Fibroblast of villous mesenchyme (primary cell): ENCODE measurements around the gene HUNK. TPM values are rescaled to one million over a fixed set of nuclear protein-coding genes. Genes with fewer than 3 reads are reported as not detected.
A peak's percentile ranks its signal among the peaks of the same experiment; 100 is the strongest.
"Not testable (repeated sequence)": the region's sequence is repeated elsewhere in the genome, so short reads cannot be mapped to it uniquely, and the experiment has no call there.

Experiments
- DNase-seq: peaks from one replicate; pipeline ENCODE4 v3.0.0-alpha.2; 2010; ENCODE audit warnings: low read depth
- H3K4me3 ChIP-seq: 2 replicates; pipeline ENCODE4 v1.5.1; 2011; ENCODE audit warnings: low read depth, mild to moderate bottlenecking, low read length
- total RNA-seq: library from RNA; depleted of rRNA; stranded (reverse); fragments of >200 nt; gene quantifications from 2 replicates; pipeline ENCODE4 v1.2.3, GENCODE V29; 2012
- TF ChIP-seq, protein P1 (sequence below): IDR thresholded peaks from 2 replicates; pipeline ENCODE4 v1.5.1; 2012; ENCODE audit warnings: low read depth, mild to moderate bottlenecking, low read length; ENCODE audit not compliant: insufficient read depth

The HUNK gene
- total RNA-seq, 1 donor = 1.3 TPM

DNA sequence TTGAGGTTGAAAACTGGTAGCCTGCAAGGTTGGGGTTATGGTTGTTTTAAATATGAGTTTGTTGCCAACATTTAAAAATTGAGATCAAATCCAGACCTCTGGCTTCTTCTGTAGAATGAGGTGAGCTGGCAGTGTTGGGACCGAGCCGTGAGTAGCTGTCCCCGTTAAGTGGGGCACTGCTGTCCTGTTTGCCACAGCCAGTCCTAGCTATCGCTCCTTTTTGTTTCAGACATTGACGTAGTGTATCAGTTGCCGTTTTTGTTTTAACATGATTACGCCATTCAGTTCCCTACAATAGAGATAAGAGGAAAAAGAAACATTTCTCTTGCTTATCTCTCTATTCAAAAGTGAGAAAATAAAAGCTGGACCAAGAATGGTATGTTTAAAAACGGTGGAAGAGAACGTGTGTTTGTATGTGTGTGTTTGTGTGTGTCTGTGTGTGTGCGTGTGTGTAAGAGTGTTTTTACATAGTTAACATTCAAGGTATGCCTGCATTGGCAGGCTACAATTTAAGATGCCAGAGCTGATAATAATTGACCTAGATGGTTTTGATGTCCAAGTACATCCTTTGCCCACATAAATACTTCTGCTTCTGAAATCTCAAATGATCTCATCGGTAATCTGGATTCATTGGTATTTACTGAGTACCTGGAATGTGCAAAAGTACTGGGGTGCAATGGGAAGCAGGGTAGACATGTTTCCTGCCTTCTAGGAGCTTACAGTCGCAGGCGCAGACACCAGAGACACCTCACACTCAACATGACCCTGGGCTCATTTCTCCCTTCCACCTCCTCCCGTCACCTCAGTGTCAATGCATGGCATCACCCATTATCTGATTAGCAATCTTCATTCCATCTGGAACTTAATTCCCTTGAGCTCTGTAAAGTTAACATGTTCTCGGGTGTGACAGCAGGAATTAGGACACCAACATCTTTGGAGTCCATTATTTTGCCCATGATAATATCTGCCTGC lies 65.8 kb downstream of the HUNK start:
- TF ChIP-seq, protein P1, sequence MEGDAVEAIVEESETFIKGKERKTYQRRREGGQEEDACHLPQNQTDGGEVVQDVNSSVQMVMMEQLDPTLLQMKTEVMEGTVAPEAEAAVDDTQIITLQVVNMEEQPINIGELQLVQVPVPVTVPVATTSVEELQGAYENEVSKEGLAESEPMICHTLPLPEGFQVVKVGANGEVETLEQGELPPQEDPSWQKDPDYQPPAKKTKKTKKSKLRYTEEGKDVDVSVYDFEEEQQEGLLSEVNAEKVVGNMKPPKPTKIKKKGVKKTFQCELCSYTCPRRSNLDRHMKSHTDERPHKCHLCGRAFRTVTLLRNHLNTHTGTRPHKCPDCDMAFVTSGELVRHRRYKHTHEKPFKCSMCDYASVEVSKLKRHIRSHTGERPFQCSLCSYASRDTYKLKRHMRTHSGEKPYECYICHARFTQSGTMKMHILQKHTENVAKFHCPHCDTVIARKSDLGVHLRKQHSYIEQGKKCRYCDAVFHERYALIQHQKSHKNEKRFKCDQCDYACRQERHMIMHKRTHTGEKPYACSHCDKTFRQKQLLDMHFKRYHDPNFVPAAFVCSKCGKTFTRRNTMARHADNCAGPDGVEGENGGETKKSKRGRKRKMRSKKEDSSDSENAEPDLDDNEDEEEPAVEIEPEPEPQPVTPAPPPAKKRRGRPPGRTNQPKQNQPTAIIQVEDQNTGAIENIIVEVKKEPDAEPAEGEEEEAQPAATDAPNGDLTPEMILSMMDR = no peak
- no peak for DNase-seq

DNA sequence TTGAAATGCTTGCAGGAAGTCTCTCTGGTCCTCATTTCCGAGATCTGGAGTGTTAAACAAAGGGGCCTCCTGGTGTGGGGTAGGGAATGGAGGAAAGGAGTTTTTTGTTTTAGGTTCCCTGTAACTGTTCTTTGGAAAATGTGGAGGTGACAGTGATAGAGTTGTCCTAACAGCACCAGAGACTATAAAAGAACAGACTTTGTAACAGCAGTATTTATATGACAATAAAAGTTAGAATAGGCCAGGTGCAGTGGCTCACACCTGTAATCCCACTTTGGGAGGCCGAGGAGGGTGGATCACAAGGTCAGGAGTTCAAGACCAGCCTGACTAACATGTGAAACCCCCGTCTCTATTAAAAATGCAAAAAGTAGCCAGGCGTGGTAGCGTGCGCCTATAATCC lies 68.9 kb downstream of the HUNK start:
- TF ChIP-seq, protein P1 = no peak
- no peak overlapping the region for H3K4me3 ChIP-seq
- no peak for DNase-seq

More for the DNA sequence above, 65.8 kb downstream of the HUNK start:
- no peak overlapping the region for H3K4me3 ChIP-seq

DNA sequence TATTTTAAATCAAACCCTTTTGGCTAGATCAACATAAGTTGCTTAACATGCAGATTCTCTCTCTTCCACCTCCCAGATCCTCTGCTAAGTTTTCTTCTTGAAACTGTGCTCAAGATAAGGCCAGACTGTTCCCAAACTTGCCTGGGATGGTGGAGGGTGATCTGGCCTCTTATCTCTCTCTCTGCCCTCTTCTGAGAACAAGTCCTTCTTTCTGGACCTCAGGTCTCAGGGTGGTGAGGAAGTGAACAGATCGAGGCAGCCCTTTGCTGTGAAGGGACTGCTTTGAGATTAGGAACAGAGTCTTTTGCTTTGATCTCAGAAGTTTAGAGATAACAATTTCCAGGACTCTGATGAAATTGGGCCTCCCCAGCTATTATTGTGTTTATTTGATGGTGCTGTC lies 70.7 kb downstream of the HUNK start:
- TF ChIP-seq, protein P1 = no peak
- no peak overlapping the region for H3K4me3 ChIP-seq
- no peak for DNase-seq

DNA sequence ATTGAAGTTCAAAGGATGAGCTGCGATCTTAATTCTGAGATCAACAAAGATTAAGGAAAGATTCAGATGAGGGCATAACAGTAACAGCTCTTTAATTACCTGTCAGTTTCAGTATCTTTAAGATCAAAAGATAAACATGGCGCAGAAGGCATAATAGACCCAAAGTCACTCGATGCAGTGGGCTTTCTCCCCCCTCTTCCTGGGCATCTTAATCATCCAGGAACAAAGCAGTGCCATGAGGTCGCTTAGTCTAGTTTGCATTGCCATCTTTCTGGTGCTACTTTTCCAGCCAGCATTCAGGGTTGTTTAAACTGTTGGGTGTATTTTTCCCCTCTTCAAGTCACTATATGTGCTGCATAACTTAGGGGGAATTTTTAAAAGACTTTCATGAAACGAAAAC lies 72.3 kb downstream of the HUNK start:
- H3K4me3 ChIP-seq = no peak overlapping the region
- no peak for DNase-seq
- TF ChIP-seq, protein P1 = no peak

DNA sequence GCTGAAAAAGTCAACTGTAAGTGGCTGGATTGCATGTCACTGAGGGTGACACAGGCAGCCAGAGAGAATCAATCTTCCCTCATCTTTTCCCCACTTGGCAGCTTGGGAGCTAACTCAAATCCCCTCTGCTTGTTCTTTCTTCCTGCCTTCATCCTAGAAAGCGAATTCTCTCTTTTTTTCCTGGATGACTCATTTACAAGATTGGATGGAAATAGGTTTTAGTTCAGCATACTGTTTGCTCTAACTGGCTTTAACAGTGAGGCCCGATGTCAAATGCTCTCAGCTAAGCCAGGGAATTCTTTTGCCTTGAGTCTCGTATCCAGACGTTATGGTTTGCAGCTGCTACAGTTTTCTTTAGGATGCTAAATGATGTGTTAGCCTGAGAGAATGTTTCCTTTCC lies 72.7 kb downstream of the HUNK start:
- DNase-seq = peak; percentile 3

DNA sequence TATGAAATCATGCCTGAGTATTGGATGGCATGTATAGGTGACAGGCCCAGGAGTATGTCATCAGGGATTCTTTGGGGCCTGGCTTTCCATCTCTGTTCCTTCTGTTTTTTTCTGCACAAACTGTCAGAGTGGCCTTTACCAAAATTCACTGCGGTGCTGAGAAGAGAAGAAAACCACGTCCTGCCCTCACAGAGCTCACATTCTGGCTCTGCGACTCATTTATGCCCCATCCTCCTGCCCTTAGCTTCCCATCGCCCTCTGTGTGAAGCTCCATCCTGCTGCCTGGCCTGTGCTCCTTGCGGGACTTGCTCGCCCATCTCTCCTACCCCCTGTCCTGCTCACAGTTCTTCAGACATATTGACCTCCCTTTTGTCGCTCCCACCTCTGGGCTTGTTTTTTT lies 73.4 kb downstream of the HUNK start:
- TF ChIP-seq, protein P1 = no peak
- no peak overlapping the region for H3K4me3 ChIP-seq
- no peak for DNase-seq

More for the DNA sequence above, 72.7 kb downstream of the HUNK start:
- H3K4me3 ChIP-seq = no peak overlapping the region
- TF ChIP-seq, protein P1 = no peak

DNA sequence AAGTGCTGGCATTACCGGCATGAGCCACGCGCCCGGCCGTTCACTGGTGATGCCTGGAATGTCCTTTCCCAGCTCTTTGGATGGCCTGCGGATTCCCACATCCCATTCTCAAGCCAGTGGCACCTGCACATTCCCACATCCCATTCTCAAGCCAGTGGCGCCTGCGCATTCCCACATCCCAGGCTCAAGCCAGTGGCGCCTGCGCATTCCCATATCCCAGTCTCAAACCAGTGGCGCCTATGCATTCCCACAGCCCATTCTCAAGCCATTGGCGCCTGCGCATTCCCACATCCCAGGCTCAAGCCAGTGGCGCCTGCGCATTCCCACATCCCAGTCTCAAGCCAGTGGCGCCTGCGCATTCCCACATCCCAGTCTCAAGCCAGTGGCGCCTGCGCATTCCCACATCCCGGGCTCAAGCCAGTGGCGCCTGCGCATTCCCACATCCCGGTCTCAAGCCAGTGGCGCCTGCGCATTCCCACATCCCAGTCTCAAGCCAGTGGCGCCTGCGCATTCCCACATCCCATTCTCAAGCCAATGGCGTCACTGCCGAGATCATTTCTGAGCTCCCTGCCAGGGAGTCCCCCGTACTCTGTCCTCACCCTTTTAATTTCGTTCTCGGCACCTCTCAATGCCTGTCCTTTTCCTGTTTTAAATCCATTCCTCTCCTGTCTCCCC lies 74.2 kb downstream of the HUNK start:
- DNase-seq = peak; percentile 16
- H3K4me3 ChIP-seq = not testable (repeated sequence)
